Measurements from ENCODE around the gene PADI4. TPM values are rescaled to one million over a fixed set of nuclear protein-coding genes. Genes with fewer than 3 reads are reported as not detected.
A peak's percentile ranks its signal among the peaks of the same experiment; 100 is the strongest.

PADI4 gene
- total and polyA plus RNA-seq, 2 experiments from 2014 or later: 0.45 to 0.52 TPM

GRCh38 chr1:17400725-17401341 is 92.8 kb downstream of the PADI4 start:
- Histone ChIP-seq H4K20me1 (replicated peaks; ENCODE audit: insufficient read depth) (no peaks in the 10 kb centered on the region), H2AFZ (no peak overlapping the region), H3K27ac (ENCODE audit: low read depth) (no peak overlapping the region), H3K4me1 (ENCODE audit: insufficient read depth) (no peaks in the 10 kb centered on the region; the same call in 1 of the 2 replicates), H3K4me2 (no peak overlapping the region), H3K36me3 (ENCODE audit: insufficient read depth) (no peaks in the 10 kb centered on the region), H3F3A (replicated peaks; ENCODE audit: low read depth) (peaks cover 31% of the 10 kb centered on the region), H3K27me3 (ENCODE audit: insufficient read depth) (no peaks in the 10 kb centered on the region), H3K9me2 (ENCODE audit: insufficient read depth) (no peaks in the 10 kb centered on the region), H3K4me3 (no peak overlapping the region), H3K79me2 (replicated peaks; ENCODE audit: insufficient read depth) (no peaks in the 10 kb centered on the region)
- TF ChIP-seq CTCF (conservative IDR thresholded peaks at IDR 0.05; ENCODE audit: low read depth in 2 of 2): peak in 1 of 2 experiments; percentile 16; a peak in 1 of 4 replicates
- no peak for TF ChIP-seq NANOG (IDR thresholded peaks at IDR 0.05; ENCODE audit: borderline replicate concordance)
- Mint-ChIP-seq H3K27ac (no peak overlapping the region), H3K36me3 (ENCODE audit: low read depth) (peaks cover 7% of the 10 kb centered on the region; the same call in 2 of the 3 replicates), H3K4me1 (peaks cover 29% of the 10 kb centered on the region), H3K27me3 (ENCODE audit: insufficient read depth, low read depth, poor library complexity) (peaks cover 19% of the 10 kb centered on the region), H3K4me3 (no peak overlapping the region), H3K9me3 (peaks cover 3% of the 10 kb centered on the region; the same call in 1 of the 3 replicates)
- DNase-seq (ENCODE audit: low spot score) (no peak), ATAC-seq (peak; percentile 14)

GRCh38 chr1:17401841-17402240 is 93.8 kb downstream of the PADI4 start:
- Mint-ChIP-seq H3K27ac (no peak overlapping the region), H3K36me3 (ENCODE audit: low read depth) (peaks cover 18% of the 10 kb centered on the region), H3K4me1 (peaks cover 37% of the 10 kb centered on the region), H3K4me3 (no peak overlapping the region), H3K9me3 (peaks cover 3% of the 10 kb centered on the region; the same call in 1 of the 3 replicates), H3K27me3 (ENCODE audit: insufficient read depth, low read depth, poor library complexity) (peaks cover 28% of the 10 kb centered on the region)
- ATAC-seq (no peak), DNase-seq (ENCODE audit: low spot score) (no peak)
- Histone ChIP-seq H3F3A (replicated peaks; ENCODE audit: low read depth) (peaks cover 37% of the 10 kb centered on the region), H2AFZ (no peak overlapping the region), H3K4me1 (ENCODE audit: insufficient read depth) (no peaks in the 10 kb centered on the region; the same call in 1 of the 2 replicates), H3K4me3 (no peak overlapping the region), H3K36me3 (ENCODE audit: insufficient read depth) (no peaks in the 10 kb centered on the region), H3K27me3 (ENCODE audit: insufficient read depth) (no peaks in the 10 kb centered on the region), H3K4me2 (no peak overlapping the region), H3K27ac (ENCODE audit: low read depth) (no peak overlapping the region), H3K79me2 (replicated peaks; ENCODE audit: insufficient read depth) (no peaks in the 10 kb centered on the region), H3K9me2 (ENCODE audit: insufficient read depth) (no peaks in the 10 kb centered on the region), H4K20me1 (replicated peaks; ENCODE audit: insufficient read depth) (no peaks in the 10 kb centered on the region)
- no peak for TF ChIP-seq ZNF114 (CRISPR knock-in tag; IDR thresholded peaks at IDR 0.05)
- no peak for TF ChIP-seq CTCF (conservative IDR thresholded peaks at IDR 0.05; ENCODE audit: low read depth in 2 of 2)
- no peak for TF ChIP-seq CREB1 (CRISPR knock-in tag; IDR thresholded peaks at IDR 0.05; ENCODE audit: low read depth)
- TF ChIP-seq POLR2AphosphoS5 (IDR thresholded peaks at IDR 0.05; ENCODE audit: low read depth): no peak
- TF ChIP-seq, protein P1, sequence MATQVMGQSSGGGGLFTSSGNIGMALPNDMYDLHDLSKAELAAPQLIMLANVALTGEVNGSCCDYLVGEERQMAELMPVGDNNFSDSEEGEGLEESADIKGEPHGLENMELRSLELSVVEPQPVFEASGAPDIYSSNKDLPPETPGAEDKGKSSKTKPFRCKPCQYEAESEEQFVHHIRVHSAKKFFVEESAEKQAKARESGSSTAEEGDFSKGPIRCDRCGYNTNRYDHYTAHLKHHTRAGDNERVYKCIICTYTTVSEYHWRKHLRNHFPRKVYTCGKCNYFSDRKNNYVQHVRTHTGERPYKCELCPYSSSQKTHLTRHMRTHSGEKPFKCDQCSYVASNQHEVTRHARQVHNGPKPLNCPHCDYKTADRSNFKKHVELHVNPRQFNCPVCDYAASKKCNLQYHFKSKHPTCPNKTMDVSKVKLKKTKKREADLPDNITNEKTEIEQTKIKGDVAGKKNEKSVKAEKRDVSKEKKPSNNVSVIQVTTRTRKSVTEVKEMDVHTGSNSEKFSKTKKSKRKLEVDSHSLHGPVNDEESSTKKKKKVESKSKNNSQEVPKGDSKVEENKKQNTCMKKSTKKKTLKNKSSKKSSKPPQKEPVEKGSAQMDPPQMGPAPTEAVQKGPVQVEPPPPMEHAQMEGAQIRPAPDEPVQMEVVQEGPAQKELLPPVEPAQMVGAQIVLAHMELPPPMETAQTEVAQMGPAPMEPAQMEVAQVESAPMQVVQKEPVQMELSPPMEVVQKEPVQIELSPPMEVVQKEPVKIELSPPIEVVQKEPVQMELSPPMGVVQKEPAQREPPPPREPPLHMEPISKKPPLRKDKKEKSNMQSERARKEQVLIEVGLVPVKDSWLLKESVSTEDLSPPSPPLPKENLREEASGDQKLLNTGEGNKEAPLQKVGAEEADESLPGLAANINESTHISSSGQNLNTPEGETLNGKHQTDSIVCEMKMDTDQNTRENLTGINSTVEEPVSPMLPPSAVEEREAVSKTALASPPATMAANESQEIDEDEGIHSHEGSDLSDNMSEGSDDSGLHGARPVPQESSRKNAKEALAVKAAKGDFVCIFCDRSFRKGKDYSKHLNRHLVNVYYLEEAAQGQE (IDR thresholded peaks at IDR 0.05; ENCODE audit: unreplicated experiment): no peak
- no peak for TF ChIP-seq EZH2phosphoT487 (IDR thresholded peaks at IDR 0.05; ENCODE audit: unreplicated experiment)
- no peak for TF ChIP-seq NANOG (IDR thresholded peaks at IDR 0.05; ENCODE audit: borderline replicate concordance)
- no peak for TF ChIP-seq ETS1 (IDR thresholded peaks at IDR 0.05)
- TF ChIP-seq STAT1 (IDR thresholded peaks at IDR 0.05; ENCODE audit: unreplicated experiment): no peak
- no peak for TF ChIP-seq EZH2 (IDR thresholded peaks at IDR 0.05; ENCODE audit: low read depth, unreplicated experiment)
- TF ChIP-seq ZNF331 (CRISPR knock-in tag; IDR thresholded peaks at IDR 0.05; ENCODE audit: low read depth): no peak

Measured in GM23338 (cell line).